Measurements from ENCODE around the gene ZW10. TPM values are rescaled to one million over a fixed set of nuclear protein-coding genes. Genes with fewer than 3 reads are reported as not detected.
"Not testable (repeated sequence)": the region's sequence is repeated elsewhere in the genome, so short reads cannot be mapped to it uniquely, and the experiment has no call there.

The ZW10 gene
- total RNA-seq, 1 donor from 2014 or later = 11.5 TPM

DNA sequence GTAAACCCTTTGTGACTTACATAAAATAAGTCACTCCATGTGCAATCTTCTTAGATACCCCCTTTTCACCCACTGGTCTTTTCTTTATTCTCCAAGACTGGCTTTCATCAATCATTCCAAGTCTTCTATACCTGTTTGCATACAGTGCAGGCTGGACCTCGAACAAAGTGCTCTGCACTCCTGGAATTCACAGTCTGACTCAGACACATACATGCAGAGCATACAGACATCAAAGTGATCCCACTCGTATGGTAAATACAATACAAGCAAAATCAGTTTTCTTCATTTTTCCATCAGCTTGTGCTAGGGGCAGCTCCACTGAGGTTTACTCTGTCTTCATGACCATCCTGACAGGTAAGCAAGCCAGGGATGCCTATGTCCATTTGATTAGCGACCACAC, 50.6 kb downstream of the ZW10 start:
- no peaks in the 10 kb centered on the region for H3K9me3 ChIP-seq
- DNase-seq (no peak), ATAC-seq (no peak)
- TF ChIP-seq, protein P1, sequence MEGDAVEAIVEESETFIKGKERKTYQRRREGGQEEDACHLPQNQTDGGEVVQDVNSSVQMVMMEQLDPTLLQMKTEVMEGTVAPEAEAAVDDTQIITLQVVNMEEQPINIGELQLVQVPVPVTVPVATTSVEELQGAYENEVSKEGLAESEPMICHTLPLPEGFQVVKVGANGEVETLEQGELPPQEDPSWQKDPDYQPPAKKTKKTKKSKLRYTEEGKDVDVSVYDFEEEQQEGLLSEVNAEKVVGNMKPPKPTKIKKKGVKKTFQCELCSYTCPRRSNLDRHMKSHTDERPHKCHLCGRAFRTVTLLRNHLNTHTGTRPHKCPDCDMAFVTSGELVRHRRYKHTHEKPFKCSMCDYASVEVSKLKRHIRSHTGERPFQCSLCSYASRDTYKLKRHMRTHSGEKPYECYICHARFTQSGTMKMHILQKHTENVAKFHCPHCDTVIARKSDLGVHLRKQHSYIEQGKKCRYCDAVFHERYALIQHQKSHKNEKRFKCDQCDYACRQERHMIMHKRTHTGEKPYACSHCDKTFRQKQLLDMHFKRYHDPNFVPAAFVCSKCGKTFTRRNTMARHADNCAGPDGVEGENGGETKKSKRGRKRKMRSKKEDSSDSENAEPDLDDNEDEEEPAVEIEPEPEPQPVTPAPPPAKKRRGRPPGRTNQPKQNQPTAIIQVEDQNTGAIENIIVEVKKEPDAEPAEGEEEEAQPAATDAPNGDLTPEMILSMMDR (IDR thresholded peaks at IDR 0.05) = no peak
- H3K27ac ChIP-seq = no peak overlapping the region
- no peaks in the 10 kb centered on the region for H3K4me1 ChIP-seq
- H3K27me3 ChIP-seq = no peaks in the 10 kb centered on the region
- H3K36me3 ChIP-seq = no peaks in the 10 kb centered on the region
- intact Hi-C loops (cut with DNase I) = no loop called here
- no peak overlapping the region for H3K4me3 ChIP-seq

DNA sequence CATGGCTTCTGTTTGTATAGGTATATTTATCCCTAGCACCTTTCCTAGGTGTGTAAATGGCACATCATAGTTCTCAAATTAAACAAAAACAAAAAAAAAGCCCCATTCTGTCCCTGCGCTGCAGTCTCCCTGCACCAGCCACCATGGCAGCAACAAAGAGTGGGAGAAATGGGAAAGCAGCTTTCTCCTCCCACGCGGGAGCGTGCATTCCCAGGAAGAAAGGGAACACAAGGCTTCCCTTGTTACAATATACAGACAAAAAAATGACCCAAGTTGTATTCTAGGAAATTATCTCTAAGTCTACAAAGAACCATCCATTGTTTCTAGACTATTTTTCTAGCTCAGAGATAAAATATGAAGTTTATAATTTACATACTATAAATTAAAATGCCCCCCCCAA, 51.3 kb downstream of the ZW10 start:
- DNase-seq (no peak), ATAC-seq (no peak)
- no peaks in the 10 kb centered on the region for H3K36me3 ChIP-seq
- H3K27me3 ChIP-seq = no peaks in the 10 kb centered on the region
- H3K4me3 ChIP-seq = no peak overlapping the region
- TF ChIP-seq, protein P1 (IDR thresholded peaks at IDR 0.05) = no peak
- H3K9me3 ChIP-seq = no peaks in the 10 kb centered on the region
- no peaks in the 10 kb centered on the region for H3K4me1 ChIP-seq
- intact Hi-C loops (cut with DNase I) = no loop called here
- H3K27ac ChIP-seq = no peak overlapping the region

DNA sequence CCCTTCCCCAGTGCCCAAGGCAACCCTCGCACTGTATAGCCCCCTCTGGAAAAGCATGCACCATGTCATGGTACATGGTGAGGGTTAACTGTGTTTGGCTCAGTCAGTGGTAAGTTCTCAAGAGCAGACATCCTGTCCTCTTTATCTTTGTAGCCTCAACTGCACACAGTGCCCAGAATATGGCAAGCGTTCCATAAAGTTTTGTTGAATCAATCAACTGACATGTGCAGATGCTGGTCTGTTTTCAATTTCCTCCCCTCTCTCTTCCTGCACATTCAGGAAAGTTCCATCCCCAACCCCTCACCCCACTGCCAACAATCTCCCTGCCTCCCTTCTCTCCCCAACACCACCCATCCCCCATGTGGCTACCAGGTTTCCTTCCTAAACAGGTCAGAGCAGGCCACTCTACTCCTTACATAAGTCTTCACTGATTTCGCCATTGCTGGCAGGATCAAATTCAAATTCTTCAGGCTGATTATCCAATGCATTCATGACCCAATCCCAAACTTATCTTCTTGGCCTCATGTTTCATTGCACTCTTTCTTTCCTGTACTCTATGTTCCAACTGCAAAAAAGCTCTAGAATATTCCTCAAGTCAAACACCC, 51.9 kb downstream of the ZW10 start:
- Histone ChIP-seq H3K4me1 (no peaks in the 10 kb centered on the region), H3K4me3 (no peak overlapping the region), H3K9me3 (no peaks in the 10 kb centered on the region), H3K27me3 (no peaks in the 10 kb centered on the region), H3K27ac (no peak overlapping the region), H3K36me3 (no peaks in the 10 kb centered on the region)
- TF ChIP-seq, protein P1 (IDR thresholded peaks at IDR 0.05) = no peak
- intact Hi-C loops (cut with DNase I) = no loop called here
- DNase-seq = no peak
- no peak for ATAC-seq

DNA sequence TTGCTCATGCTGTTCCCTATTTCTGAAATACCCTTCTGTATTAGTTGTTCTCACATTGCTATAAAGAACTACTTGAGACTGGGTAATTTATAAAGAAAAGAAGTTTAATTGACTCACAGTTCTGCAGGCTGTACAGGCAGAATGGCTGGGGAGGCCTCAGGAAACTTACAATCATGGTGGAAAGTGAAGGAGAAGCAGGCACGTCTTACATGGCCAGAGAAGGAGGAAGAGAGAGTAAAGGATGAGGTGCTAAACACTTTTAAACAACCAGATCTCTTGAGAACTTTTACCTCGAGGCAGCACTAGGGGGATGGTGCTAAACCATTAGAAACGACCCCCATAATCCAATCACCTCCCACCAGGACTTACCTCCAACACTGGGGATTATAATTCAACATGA, 53.0 kb downstream of the ZW10 start:
- H3K27ac ChIP-seq; H3K36me3 ChIP-seq; H3K27me3 ChIP-seq; DNase-seq; H3K4me3 ChIP-seq; intact Hi-C loops (cut with DNase I); ATAC-seq; H3K9me3 ChIP-seq; H3K4me1 ChIP-seq: not testable (repeated sequence)

DNA sequence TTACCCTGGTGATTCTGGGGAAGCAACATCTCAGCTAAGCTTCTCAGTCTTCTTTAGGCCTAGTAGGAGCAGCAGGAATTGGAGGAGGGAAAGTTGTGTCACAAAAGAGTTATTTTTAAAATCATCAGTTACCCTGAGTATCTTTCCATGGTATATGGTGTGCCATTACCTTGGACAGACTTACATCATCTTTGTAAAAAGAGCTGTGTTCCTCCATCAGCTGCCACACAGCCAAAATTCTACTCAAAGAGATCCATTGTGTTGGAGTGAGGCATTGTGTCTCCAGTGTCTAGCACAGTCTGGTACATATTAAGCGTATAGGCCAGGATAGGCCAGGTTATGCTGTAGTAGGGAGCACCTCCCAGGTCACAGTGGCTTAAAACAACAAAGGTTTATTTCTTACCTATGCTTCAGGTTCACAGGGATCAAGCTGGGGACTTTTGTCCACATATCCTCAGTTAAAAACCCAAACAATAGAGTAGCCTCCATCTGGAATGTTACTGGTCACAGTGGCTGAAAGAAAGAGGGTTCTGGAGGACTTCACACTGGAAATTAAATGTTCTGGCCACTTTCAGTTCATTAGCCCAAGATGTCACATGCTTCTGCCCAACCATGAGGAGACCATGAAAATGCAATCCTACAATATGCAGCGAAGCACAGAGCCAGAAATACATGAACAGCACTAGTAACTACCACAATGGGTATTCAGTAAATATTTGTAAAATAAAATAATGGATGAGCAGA, 57.4 kb downstream of the ZW10 start:
- H3K36me3 ChIP-seq = no peaks in the 10 kb centered on the region
- no peaks in the 10 kb centered on the region for H3K27me3 ChIP-seq
- TF ChIP-seq, protein P1 (IDR thresholded peaks at IDR 0.05) = no peak
- no peaks in the 10 kb centered on the region for H3K9me3 ChIP-seq
- ATAC-seq (no peak), DNase-seq (no peak)
- intact Hi-C loops (cut with DNase I) = no loop called here
- H3K27ac ChIP-seq = no peak overlapping the region
- no peak overlapping the region for H3K4me3 ChIP-seq
- no peaks in the 10 kb centered on the region for H3K4me1 ChIP-seq

DNA sequence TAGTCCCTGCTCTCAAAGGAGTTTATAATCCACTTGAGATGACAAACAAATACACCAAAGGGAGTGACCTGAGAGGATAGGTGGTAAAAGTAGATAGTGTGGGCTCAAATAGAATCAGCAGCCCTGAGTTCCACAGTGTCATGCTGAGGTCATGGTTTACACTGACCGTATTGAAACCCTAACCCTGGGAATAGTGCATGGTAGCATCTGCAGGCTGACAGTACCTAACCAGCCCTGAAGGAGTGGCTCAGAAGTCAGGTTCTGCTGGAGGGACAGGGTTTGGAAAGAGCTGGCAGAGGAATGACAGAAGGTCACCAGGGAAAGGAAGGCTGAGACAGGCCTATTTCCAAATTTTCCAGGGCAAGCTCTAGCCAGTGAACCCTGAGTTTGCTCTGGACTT, 58.2 kb downstream of the ZW10 start:
- H3K4me1 ChIP-seq = no peaks in the 10 kb centered on the region
- no peak for DNase-seq
- TF ChIP-seq, protein P1 (IDR thresholded peaks at IDR 0.05) = no peak
- no peak overlapping the region for H3K27ac ChIP-seq
- no peak overlapping the region for H3K4me3 ChIP-seq
- no peaks in the 10 kb centered on the region for H3K36me3 ChIP-seq
- no peak for ATAC-seq
- H3K9me3 ChIP-seq = no peaks in the 10 kb centered on the region
- intact Hi-C loops (cut with DNase I) = no loop called here
- no peaks in the 10 kb centered on the region for H3K27me3 ChIP-seq

Measured in upper lobe of right lung (tissue), 1 donor.